GM12892 (cell line): Measurements from ENCODE around the gene RD3L.

Experiments
- POLR2A ChIP-seq: IDR thresholded peaks from 2 replicates; pipeline ENCODE4 v1.6.1; 2011; ENCODE audit warnings: low read depth, low read length, control low read depth
- POLR2AphosphoS5 ChIP-seq: IDR thresholded peaks from 2 replicates; pipeline ENCODE4 v1.6.1; 2011; ENCODE audit warnings: low read depth, low read length, control low read depth
- TAF1 ChIP-seq: IDR thresholded peaks from 2 replicates; pipeline ENCODE4 v1.6.1; 2011; ENCODE audit warnings: low read depth, mild to moderate bottlenecking, control low read depth, low read length, borderline replicate concordance

DNA sequence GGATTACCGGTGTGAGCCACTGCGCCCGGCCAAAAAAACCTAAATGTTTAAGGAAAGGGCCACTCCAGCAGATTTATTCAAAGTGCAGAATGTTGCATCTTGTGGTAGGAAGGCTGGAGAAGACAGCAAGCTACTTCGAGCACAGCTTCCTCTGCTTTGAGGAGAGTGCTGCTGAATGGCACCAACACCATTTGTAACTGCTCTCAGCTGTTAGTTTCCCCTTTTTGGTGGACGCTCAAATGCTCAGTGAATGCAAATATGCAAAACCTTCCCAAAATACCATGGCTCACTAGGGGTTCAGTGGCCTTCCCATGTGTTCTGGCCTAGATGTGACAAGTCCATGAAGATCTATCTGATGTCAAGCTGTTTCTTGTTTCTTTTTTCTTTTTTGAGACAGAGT is 17.0 kb downstream of the RD3L start:
- TF ChIP-seq TAF1 (no peak), POLR2A (no peak), POLR2AphosphoS5 (no peak)
